ENCODE results near the gene MROH8.

- TF ChIP-seq CTCF (IDR thresholded peaks at IDR 0.05) (no peak), POLR2A (IDR thresholded peaks at IDR 0.05) (no peak), EP300 (IDR thresholded peaks at IDR 0.05; ENCODE audit: low read depth) (no peak)
Measured at GRCh38 chr20:37165031-37165430, 14.3 kb downstream of the MROH8 start.

Data from transverse colon (tissue), 3 donors.